ENCODE measurements around the gene FMN1. TPM values are rescaled to one million over a fixed set of nuclear protein-coding genes. Genes with fewer than 3 reads are reported as not detected.

FMN1 gene
- total and polyA plus RNA-seq, 2 of the 13 experiments (the other 11 are each of a cell fraction or from before 2014, with no cell fraction given): 0.20 to 0.60 TPM

- in situ Hi-C loops (cut with HindIII; ENCODE audit: extremely low pct_ligation_motif_present, low pct_unique_long_range_greater_than_20kb): no loop called here
- H4K20me1 ChIP-seq (ENCODE audit: insufficient read depth, low read length): no peaks in the 10 kb centered on the region
- H2AFZ ChIP-seq (ENCODE audit: low read length): no peak overlapping the region
- no peak for ATAC-seq
- WGBS (ENCODE audit: low lambda C conversion rate): 19% methylated on average over 3 of the region's 3 CpGs
- no peak for DNase-seq (ENCODE audit: low spot score)
- CTCF ChIA-PET (ENCODE audit: low intra/inter-chr PET ratio, low total read pairs): no interaction called here
- no peak for FAIRE-seq
- H3K4me3 ChIP-seq (replicated peaks in 1 of 3; ENCODE audit: insufficient read depth in 1 of 3, low read depth in 2 of 3, low read length in 3 of 3): no peak overlapping the region
- H3K9me3 ChIP-seq (ENCODE audit: low read length): no peaks in the 10 kb centered on the region
- intact Hi-C loops (cut with micrococcal nuclease; ENCODE audit: unreplicated experiment): no loop called here
- no TSS peak for BruUV-seq (replicated peaks)
- H3K79me2 ChIP-seq (ENCODE audit: insufficient read depth, low read length): no peaks in the 10 kb centered on the region
- no peaks in the 10 kb centered on the region for H3K4me1 ChIP-seq (ENCODE audit: insufficient read depth, low read length)
- H3K27ac ChIP-seq (ENCODE audit: extremely low read length, insufficient read depth, low read length): no peak overlapping the region
- POLR2A ChIA-PET: no interaction called here
- TF ChIP-seq HNRNPK (IDR thresholded peaks at IDR 0.05; ENCODE audit: low read depth, low read length, poor library complexity, severe bottlenecking): peak; percentile 44
- TF ChIP-seq ZNF280D (CRISPR knock-in tag; IDR thresholded peaks at IDR 0.05): no peak
- TF ChIP-seq ZSCAN30 (CRISPR knock-in tag; IDR thresholded peaks at IDR 0.05): no peak
- H3K36me3 ChIP-seq (replicated peaks in 1 of 2; ENCODE audit: control insufficient read depth in 1 of 2, insufficient read depth in 2 of 2, low read length in 2 of 2): no peaks in the 10 kb centered on the region
- H3K9ac ChIP-seq (ENCODE audit: insufficient read depth, low read depth, low read length): no peak overlapping the region
- no peaks in the 10 kb centered on the region; a peak in 1 of 5 replicates for H3K27me3 ChIP-seq (ENCODE audit: control insufficient read depth in 1 of 2, insufficient read depth in 2 of 2, low read length in 2 of 2)
- no peak overlapping the region for H3K4me2 ChIP-seq (ENCODE audit: low read depth, low read length)
Measured at GRCh38 chr15:33100314-33100713, 94.2 kb downstream of the FMN1 start.

GRCh38 chr15:33099739-33100138 is 94.8 kb downstream of the FMN1 start:
- H3K27me3 ChIP-seq (ENCODE audit: control insufficient read depth in 1 of 2, insufficient read depth in 2 of 2, low read length in 2 of 2): no peaks in the 10 kb centered on the region; a peak in 1 of 5 replicates
- in situ Hi-C loops (cut with HindIII; ENCODE audit: extremely low pct_ligation_motif_present, low pct_unique_long_range_greater_than_20kb) (no loop called here), intact Hi-C loops (cut with micrococcal nuclease; ENCODE audit: unreplicated experiment) (loop anchor here (10.0 kb wide), 1 partner anchor 1645 kb away; no protein-coding TSS in a partner anchor)
- no peaks in the 10 kb centered on the region for H3K9me3 ChIP-seq (ENCODE audit: low read length)
- H4K20me1 ChIP-seq (ENCODE audit: insufficient read depth, low read length): no peaks in the 10 kb centered on the region
- H3K4me3 ChIP-seq (replicated peaks in 1 of 3; ENCODE audit: insufficient read depth in 1 of 3, low read depth in 2 of 3, low read length in 3 of 3): no peak overlapping the region
- no peaks in the 10 kb centered on the region for H3K36me3 ChIP-seq (replicated peaks in 1 of 2; ENCODE audit: control insufficient read depth in 1 of 2, insufficient read depth in 2 of 2, low read length in 2 of 2)
- H3K4me1 ChIP-seq (ENCODE audit: insufficient read depth, low read length): no peaks in the 10 kb centered on the region
- H2AFZ ChIP-seq (ENCODE audit: low read length): no peak overlapping the region
- no peak for FAIRE-seq
- no peak for ATAC-seq
- no peak overlapping the region for H3K4me2 ChIP-seq (ENCODE audit: low read depth, low read length)
- H3K9ac ChIP-seq (ENCODE audit: insufficient read depth, low read depth, low read length): no peak overlapping the region
- BruUV-seq (replicated peaks): no TSS peak
- CTCF ChIA-PET (ENCODE audit: low intra/inter-chr PET ratio, low total read pairs): no interaction called here
- TF ChIP-seq ZNF292 (CRISPR knock-in tag; IDR thresholded peaks at IDR 0.05; ENCODE audit: borderline replicate concordance, low read depth) (no peak), ZNF121 (CRISPR knock-in tag; IDR thresholded peaks at IDR 0.05) (no peak)
- H3K79me2 ChIP-seq (ENCODE audit: insufficient read depth, low read length): no peaks in the 10 kb centered on the region
- 0% methylated on average over 1 of the region's 1 CpG for WGBS (ENCODE audit: low lambda C conversion rate)
- H3K27ac ChIP-seq (ENCODE audit: extremely low read length, insufficient read depth, low read length): no peak overlapping the region
- no peak for DNase-seq (ENCODE audit: low spot score)
- POLR2A ChIA-PET: no interaction called here

Data from HepG2 (cell line).